Left hindlimb (tissue), 1 donor: ENCODE results near the gene NEDD4L.

Experiments
- DNase-seq: peaks from one replicate; pipeline ENCODE4 v3.0.0-alpha.2; 2018

NEDD4L gene

DNA sequence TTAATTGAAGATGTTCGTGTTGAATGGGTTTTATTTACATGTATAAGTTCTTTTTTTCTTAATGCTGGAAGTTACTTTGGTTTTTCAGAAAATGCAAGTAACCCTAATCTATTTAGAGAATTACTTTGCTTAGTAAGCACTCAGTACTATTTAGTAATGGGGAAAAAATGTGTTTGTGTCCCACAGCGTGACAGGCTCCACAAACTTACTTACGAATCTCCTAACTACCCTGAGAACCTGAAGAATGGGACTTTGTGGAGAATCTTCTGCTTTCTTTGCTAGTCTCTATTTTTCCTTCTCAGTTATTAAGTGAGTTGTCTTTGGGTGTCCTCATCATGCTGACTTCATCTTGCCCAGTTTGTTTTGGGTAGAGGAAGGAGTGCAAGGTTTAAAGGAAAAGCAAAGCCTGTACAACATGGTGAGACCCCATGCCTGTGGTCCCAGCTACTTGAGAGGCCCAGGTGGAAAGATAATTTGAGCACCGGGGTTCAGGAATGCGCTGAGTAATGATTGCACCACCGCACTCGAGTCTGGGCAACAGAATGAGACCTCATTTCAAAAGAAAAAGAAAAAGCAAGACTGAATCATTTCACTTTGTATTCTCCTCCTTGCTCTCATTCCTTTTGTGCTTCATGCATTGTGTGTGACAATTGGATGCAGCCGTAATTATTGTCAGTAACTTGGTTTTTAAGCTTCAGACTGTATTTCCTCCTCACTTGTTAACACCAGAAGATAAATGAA is 10.2 kb downstream of the NEDD4L start:
- no peak for DNase-seq

DNA sequence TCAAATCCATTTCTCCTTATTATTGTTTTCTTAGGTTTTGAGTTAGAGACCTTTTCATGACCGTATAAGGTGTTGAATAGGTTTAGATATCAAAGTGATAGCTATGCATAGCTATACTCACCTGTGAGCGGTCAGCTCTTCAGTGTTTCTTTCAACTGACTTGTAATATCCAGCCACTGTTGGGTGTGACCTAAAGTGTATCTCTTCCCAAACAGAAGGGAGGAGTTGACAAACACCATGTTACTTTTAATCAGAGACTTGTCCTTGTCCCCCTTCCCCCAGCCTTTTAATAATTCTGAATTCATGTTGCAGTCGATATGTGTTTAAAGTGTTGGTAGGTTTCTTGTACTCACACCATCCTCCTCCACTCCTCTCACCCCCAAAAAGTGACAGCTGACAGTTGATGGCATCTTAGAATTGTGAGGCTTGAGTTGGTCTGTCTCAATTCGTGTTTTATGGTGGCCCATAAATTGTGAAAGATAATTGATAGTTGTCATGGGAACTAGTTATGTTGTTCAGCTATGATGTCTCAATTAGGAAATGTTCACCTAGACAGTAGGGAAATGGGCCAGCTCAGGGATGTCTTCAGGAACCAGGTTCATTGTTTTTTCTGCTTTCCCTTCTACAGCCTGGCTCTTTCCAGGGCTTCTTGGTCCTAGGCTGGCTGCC is 12.0 kb downstream of the NEDD4L start:
- DNase-seq = no peak

DNA sequence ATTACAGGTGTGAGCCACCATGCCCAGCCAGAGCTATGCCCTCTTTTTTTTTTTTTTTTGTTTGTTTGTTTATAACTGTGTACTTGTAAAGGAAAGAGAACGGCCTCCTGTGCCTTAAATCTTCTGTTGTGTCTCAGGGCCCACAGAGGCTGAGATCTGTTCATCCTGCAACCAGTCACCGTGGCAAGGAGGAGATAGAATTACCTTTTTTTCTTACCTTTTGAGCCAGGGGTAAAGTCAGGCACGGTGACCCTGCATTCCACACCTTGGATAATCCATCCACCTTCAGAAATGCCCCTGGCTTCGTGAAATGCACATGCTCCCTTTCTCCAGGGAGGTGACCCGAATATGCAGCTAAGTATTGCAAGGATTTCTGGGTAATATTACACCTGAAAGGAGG is 12.8 kb downstream of the NEDD4L start:
- no peak for DNase-seq

DNA sequence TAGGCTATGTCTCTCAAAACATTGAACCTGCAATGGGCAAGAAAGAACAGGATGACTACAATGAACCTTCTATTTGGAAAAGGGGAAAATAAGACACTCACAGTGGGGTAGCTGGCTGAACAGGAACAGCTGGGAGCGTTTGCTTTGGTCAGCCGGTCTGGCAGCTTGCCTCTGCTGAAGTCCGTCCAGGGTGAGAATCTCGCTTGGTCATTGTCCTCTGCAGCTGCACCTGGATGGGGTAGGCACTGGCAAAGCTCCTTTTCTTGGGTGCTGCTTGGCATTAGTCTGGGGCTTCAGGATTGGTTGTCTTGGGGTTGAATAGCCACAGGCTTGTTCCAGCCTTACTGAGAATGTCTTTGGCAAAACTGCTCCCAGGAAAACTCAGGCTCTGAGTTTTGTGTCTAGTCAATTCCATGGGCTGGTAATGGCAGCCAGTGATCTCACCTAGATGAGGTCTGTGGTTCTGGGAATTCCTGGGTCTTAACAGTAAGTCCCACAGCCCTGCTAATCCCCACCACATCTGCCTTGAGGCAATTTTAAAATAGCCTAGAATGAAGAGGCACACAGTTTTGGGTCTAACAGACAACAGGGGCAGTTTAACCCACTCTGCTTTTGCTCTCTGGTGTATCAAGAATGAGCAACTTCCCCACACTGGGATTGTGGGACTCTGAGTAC is 13.4 kb downstream of the NEDD4L start:
- no peak for DNase-seq

DNA sequence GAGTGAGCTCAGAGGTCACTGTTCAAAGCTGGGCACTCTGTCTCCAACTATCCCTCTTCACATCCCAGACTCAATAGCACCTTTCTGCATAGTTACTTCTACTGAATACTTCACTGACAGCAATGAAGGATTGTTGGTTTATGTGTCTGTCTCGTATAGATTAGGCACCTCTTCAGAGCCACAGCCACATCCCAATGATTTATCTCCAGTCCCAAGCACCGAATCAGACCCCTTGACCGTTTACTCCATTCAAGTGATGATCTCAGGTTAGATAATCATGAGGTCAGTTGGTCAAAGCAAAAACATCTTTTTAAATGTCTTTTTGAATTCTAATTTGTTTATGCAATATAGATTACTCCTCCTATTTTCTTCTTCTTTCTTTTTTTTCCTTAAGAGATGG is 14.7 kb downstream of the NEDD4L start:
- DNase-seq = no peak

DNA sequence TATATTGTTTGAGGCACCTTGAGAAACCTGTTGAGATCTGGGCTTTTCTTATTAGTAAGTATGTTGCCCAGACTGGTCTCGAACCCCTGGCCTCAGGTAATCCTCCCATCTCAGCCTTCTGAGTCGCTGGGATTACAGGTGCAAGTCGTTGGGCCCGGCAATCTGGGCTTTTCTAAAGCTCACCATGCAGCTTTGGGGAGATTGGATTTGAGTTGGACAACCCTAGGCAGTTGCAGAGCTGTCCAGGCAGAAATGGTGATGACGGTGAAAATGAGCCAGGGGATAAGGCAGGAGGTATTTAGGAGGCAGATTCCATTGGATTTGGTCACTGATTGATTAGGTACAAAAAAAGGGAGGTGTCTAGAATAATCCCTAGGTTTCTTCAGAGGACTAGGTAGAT is 16.2 kb downstream of the NEDD4L start:
- DNase-seq = no peak

DNA sequence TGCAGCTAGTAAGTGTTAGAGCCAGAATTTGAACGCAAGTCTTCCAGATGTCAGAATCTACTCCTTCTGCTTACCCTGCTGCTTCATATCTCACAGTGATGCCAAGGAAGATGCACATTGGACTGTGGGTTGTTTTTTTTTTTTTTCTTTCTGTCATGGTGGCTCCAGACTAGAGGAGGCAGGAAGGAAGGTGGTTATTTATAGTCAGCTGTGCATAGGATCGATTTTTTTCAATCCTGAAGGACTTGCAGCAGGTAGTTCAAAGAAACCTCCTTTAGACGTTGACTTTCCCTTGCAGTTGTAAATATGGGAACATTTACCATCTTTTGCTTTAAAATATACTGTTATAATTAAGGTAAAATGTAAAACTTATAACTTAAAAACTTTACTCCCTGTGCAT is 17.3 kb downstream of the NEDD4L start:
- no peak for DNase-seq

DNA sequence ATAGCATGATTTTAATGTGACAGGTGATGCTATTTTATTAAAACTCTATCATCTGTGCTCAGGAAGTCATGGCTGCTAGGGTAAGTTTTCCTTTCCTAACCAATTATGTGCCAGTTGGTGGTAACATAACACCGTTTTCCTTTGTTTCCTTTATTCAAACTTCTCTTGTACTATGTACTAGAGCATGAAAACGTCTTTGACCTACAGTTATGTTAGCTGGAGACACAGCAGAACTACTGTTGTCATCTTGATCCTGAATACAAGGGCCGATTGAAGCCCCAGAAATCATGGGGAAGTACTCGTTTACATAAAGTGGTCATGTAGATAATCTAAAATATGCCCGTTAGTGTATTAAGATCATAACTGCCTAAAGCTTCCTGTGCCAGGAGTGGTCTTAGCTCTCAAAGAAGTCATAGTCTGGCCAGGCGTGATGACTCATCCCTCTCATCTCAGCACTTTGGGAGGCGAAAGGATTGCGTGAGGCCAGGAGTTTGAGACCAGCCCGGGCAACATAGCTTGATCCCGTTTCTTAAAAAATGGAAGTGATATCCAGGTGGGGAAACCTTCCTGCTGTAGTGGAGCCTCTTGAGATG is 20.5 kb downstream of the NEDD4L start:
- DNase-seq = no peak

DNA sequence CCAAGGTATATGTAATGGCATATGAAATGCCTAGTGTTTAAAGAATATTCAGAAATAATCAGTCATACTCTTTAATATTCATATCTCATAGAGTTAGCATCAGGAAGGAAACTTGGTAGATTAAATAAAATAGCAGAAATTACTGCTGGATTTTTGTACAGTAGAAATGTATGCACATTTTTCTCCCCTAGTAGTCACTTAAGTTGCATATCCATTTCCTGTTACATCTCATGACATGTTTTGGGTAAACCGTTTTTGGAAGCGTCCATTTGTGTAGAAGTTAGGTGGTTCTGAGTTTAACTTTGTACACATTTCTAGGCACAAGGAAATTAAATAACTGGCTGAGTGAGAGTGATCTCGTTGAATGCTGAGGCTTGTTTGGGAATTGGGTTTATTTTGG is 21.9 kb downstream of the NEDD4L start:
- DNase-seq = no peak

DNA sequence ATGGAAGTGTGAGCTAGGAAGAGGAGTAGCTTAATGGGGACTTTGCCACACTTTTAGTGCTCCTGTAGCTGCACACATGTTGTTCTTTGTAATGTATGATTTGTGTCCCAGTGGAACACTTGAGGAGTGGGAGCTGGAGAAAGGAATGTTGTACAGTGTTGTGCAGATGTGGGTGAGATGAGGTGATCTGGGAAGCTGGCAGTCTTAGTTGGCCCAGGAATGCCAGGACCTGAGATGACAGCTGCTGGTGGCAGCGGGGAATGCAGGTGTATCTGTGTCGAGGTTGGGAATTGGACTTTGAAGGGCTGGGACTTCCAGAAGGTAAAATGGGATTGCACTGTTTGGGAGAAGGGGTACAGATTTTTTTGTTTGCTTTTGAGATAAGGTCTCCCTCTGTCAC is 23.6 kb downstream of the NEDD4L start:
- DNase-seq = no peak

DNA sequence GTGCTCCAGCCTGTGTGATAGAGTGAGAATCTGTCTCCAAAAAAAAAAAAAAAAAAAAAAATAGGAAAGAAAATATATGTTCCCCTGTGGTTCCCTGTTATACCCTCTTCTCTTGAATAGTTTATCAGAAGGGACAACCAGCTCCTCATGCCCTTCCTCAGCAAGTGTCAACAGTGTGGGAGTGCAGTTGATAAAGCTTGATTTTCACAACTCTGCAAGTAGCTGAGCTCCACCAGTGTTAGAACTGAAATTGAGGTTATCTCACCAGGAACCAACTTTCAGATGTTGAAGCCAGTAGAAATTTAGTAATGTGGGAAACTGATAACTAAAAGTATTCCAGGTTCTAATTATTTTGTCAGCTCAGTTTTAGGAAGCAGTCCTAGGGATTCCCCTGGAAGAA is 25.1 kb downstream of the NEDD4L start:
- no peak for DNase-seq

DNA sequence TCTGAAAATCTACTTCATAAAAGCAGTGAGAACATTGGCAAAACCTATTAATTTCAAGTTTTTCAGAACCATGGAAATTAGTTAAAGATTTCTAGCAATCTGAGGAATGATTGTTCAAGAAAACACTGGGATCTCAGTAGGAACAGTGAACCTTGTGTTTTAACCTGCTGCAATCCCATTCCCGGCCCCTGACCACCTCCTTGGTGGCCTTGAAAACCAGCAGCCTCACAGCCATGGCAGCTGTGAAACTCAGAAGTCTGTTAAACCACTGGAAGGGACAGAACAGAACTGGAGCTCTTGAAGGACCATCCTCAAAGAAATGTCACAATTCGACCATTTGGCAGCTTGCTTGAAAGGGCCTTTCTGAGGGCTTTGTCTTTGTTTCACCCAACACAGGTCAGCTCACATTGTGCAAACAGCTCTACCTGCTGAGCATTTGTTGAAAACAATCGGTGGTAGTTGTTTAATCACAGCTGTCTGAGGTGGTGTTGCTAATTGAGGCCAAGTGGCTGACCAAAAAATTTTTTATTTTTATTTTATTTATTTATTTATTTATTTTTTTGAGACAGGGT is 25.8 kb downstream of the NEDD4L start:
- DNase-seq = no peak

DNA sequence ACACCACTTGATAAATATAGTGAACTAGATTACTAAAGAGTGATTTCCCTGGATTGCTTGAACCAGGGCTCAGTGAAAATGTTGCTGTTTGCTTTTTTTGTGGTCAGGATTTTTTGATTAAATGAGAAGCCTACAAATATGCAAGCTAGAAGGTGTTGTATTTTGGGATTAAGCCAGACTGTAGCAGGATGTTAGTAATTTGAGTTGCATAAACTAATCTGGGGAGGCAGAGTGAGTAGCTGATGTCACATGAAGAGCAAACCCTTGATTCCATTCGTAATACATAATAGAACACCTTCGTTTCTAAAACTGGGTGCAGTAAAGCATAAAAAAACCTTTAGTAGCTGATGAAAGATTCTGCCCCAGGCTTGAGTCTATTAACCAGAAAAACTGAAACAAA is 32.0 kb downstream of the NEDD4L start:
- DNase-seq = no peak

DNA sequence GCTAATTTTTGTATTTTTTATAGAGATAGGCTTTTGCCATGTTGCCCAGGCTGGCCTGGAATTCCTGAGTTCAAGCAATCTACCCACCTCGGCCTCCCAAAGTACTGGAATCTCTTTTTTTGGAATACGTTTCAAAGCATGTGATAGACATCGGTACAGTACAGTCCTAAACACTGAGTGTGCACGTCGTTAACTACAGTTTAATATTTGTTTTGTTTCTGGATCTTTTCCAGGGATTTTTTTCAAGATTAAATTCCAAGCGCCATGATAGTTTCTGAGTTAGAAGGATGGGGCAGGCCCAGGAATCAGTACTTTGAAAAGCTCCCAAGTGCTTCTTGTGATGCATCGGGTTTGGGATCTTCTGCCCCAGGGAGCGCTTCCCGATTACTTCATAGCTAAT is 33.3 kb downstream of the NEDD4L start:
- no peak for DNase-seq

DNA sequence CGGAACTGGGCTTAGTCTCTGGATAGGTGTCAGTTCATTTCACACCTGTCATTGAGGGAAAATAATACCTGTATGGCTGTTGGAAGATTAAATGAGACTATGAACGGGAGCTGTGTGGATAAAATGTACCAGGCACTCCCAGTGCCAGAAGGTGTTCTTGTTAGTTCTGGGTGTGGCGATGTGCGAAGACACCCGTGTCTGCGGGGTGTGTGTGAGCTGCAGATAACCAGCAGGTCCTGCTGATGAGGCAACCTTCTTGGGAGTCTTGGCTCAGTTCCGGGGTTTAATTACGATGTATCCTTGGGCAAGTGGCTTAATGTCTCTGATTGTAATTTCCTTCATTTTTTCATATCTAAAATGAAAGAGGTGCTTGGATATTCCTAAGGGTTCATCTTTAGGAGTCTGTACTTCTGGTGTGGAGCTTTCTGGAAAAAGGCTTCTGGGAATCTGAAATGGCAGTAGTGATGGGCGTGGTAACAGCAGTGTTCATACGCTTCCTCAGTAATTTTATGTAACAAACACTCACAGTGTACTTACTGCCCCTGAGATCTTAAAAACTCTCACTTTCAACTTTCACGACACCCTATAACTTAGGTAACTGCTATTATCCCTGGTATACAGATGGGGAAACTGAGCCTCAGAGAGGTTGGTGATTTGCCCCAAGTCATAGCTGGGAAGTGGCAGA is 35.0 kb downstream of the NEDD4L start:
- no peak for DNase-seq

DNA sequence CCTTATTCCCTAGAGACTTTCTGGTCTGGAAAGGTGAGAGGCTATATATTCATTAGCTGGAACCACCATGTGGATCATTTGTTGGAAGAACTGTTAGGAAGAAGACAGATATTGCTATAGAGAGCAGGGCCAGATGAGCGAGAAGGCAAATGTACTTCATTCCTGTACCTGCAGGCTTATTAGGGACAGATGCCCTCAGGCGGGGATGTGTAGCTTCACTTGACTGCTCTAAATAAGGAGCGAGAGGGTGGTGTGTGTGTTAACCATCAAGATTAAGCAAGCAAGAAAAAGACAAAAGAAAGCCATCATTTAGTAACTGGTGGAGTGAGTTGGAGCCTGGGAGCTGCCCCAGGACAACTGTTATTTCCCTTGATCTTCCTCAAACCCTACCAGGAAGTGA is 36.4 kb downstream of the NEDD4L start:
- no peak for DNase-seq

DNA sequence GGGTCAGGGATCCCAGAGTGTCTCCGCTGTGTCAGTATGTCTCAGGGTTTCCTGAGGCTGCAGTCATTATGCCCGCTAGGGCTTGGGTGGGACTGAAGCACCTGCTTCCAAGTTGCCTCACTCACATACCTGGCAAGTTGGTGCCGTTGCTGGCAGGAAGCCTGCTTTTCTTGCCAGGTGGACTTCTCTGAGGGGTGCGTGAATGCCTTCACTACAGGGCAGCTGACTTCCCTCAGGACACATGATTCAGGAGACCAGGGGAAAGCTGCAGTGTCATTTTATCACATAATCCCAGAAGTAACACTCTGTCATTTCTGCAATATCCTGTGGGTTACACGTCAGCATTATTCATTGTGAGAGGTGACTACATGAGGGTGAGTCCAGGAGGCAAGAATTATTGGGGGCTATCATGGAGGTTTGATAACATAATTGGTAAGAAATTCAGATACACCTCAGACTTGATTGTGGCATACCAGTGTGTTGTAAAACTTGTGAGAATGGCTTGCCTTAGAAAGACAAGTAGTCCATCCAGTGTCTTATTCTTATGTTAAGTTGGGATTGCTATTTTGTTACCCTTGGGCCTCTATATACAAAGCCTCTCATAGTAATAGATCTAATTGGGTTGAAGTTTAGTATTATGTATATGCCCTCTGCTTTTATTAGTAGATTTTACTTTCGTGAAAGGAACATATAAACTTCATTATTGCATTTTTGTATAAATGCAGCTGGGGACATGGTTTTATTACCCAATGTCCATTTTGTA is 44.1 kb downstream of the NEDD4L start:
- no peak for DNase-seq

DNA sequence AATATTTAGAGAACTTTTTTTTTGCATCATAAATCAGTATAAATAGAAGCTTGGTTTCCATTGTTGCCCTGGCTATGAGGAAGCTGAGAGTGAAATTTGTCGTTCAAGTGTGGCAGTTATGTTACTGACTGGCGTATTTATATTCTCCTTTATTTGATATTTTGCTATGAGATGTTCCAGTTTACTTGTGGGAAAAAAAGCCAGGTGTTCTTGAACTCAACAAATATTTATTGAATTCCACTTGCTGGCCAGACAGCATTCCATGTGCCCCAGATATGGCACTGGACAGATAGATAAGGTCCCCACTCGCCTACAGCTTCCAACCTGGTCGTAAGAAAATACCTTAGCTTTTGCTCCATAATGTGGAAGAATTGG is 44.7 kb downstream of the NEDD4L start:
- DNase-seq = no peak

DNA sequence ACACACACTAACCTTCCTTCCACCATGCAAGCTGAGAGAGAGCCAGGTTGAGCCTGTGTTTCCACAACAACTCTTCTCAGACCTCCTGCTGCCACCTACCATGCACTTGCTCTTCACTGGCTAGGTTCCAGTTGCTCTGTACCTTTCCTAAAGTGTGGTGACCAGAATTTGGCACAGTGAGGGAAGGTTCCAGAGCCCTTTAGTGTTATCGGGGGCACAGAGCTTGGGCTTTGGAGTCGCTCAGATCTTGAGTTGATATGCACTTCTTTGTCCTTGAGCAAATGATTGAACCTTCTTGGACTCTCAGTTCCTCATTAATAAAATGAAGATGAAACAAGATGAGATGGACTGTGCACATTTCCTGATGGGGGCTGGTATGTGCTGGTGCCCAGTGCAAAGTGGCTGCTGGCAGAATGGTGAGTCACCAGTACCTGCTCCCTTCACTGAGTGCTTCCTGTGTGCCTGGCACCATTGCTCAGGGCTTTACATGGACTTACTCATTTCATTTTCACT is 47.1 kb downstream of the NEDD4L start:
- DNase-seq = no peak

DNA sequence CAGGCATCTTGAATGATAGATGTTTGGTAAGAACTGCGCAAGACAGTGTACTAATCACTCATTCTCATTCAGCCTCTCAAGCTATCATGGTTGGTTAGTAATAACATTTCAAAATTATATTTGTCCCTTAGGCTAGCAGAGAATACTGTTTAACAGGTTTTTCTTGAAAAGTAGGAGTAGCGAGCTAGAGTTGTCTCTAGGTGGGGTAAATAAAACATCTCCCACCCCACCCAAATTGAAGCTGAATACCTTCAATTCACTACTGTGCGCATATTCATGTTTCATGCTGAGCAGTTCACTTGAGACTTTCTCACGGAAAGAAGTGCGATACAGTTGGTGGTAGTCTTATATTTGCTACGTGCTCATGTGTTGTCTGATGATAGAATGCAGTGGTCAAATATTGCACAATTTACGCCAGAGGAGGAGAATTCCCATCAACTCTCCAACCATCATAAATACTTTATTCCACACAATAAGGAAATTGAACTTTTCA is 49.3 kb downstream of the NEDD4L start:
- no peak for DNase-seq

DNA sequence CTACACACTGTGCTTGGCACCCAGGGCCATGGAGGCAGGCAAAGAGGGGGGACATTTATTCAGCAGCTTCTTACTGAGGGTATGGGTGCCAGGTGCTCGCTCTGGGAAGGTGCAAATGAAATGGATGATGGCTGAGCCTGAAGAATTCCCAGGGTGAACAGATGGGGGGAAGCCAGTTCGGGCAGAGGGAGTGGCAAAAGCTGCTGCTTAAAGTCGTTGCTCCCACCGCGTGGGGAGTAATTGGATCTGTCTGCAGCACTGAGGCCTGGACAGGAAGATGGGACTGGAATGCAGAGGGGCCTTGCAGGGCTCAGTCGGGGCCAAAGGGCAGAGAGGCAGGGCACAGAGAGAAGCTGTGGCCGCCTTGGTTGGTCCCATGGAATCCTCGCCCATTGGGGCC is 51.2 kb downstream of the NEDD4L start:
- no peak for DNase-seq

DNA sequence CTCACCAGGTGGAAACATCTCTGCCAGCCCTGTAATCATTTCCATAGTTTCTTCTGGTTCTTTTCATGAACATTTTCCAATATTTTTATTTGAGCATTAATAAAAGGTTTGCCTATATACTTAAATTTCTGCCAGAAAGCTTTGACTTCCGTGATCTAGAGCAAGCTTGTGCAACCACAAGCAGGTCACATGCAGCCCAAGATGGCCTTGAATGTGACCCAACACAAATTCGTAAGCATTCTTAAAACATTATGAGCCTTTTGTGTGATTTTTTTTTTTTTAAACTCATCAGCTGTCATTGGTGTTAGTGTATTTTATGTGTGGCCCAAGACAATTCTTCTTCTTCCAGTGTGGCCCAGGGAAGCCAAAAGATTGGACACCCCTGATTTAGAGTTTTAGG is 51.6 kb downstream of the NEDD4L start:
- DNase-seq = no peak
